ENCODE data around the gene TMEM272.

- TF ChIP-seq CTCF (IDR thresholded peaks at IDR 0.05) (peak; percentile 22), ZFX (IDR thresholded peaks at IDR 0.05; ENCODE audit: borderline replicate concordance) (no peak)
These were observed 12.4 kb downstream of the TMEM272 start for GRCh38 chr13:51832471-51833152.
